LNCaP clone FGC (cell line): ENCODE data around the gene SCAMP2.

Experiments used
- DNase-seq: peaks from one replicate; pipeline ENCODE4 v3.0.0-alpha.2; 2011; ENCODE audit warnings: low read depth
- H3K4me3 ChIP-seq: 2 replicates; pipeline ENCODE4 v1.5.1; 2011; ENCODE audit warnings: mild to moderate bottlenecking, low read depth, low read length, control low read depth
- TF ChIP-seq, protein P1 (sequence below): IDR thresholded peaks from 2 replicates; pipeline ENCODE4 v1.5.1; 2012; ENCODE audit warnings: mild to moderate bottlenecking; ENCODE audit not compliant: control insufficient read depth, insufficient read depth; ENCODE audit errors: extremely low read depth

The SCAMP2 gene

DNA sequence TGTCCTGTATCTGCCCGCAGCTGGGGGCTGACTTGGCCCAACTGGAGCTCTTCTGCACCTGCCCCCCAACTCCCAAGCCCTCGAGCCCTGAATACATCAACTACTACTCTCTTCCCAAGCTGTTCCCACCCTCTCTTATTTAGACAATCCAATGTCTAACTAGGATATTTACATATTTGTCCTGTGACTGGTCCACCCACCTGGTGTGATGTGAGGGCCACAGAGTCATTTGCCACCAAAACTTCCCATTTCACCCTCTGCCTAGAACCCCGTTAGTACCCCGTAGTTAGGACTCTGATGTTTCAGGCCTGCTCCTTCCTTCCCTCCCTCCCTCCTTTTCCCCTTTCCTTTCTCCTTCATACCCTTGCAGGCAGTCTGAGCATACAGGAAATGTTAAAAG lies 40.3 kb downstream of the SCAMP2 start:
- no peak for DNase-seq
- H3K4me3 ChIP-seq, result no peak overlapping the region
- TF ChIP-seq, protein P1, sequence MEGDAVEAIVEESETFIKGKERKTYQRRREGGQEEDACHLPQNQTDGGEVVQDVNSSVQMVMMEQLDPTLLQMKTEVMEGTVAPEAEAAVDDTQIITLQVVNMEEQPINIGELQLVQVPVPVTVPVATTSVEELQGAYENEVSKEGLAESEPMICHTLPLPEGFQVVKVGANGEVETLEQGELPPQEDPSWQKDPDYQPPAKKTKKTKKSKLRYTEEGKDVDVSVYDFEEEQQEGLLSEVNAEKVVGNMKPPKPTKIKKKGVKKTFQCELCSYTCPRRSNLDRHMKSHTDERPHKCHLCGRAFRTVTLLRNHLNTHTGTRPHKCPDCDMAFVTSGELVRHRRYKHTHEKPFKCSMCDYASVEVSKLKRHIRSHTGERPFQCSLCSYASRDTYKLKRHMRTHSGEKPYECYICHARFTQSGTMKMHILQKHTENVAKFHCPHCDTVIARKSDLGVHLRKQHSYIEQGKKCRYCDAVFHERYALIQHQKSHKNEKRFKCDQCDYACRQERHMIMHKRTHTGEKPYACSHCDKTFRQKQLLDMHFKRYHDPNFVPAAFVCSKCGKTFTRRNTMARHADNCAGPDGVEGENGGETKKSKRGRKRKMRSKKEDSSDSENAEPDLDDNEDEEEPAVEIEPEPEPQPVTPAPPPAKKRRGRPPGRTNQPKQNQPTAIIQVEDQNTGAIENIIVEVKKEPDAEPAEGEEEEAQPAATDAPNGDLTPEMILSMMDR, result no peak

DNA sequence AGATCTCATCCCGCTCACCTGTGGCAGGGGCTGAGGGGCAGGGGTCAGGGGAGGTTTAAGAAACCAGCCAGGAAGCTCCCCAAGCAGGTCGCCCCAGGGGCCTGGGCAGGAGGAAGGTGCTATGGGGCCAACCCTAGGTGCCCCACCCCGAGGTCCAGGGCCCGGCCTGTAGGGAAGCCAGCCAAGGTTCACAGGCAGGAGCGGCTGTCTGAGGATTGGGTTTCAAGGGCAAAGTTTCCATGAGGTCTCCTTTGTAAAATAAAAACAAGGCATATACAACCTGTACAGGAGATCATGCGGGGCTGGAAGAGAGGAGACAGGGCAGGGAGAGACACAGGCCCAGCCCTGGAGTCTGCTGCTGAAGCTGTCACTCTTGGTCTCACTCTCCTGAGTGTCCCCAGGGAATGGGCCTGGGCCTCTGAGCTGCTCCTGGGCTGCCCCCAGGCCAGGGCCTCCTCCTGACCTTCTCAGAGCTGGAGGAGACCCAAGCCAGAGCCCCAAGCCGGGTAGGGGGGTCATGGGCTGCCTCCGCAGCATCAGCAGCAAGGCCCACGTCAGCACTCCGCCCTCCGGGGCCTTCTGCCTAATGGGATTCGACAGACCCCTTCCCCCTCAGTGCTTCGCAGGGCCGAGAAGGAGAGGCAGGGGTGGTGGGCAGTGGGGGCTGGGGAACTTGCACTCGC lies 41.2 kb downstream of the SCAMP2 start:
- TF ChIP-seq, protein P1, result no peak
- DNase-seq, result no peak
- no peak overlapping the region for H3K4me3 ChIP-seq

DNA sequence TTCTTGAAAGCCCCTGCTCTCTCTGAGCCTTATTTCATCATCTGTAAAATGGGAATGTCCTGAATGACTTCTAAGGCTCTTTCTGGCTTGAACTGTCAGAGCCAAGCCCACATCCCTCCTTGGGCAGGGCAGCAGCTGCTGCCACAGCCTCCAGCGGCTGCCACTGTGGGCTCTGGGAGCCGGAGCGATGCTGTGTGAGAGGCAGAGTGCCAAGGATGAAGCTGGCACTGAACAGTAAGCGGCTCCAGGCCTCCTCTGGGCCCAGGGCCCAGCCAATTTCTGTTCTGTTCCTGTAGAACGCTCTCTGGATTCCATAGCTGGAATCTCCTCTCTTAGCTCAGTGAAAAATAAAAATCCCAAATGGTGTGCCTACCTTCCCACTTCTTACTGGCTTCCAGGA lies 42.3 kb downstream of the SCAMP2 start:
- DNase-seq, result no peak
- H3K4me3 ChIP-seq, result no peak overlapping the region
- TF ChIP-seq, protein P1, result no peak

DNA sequence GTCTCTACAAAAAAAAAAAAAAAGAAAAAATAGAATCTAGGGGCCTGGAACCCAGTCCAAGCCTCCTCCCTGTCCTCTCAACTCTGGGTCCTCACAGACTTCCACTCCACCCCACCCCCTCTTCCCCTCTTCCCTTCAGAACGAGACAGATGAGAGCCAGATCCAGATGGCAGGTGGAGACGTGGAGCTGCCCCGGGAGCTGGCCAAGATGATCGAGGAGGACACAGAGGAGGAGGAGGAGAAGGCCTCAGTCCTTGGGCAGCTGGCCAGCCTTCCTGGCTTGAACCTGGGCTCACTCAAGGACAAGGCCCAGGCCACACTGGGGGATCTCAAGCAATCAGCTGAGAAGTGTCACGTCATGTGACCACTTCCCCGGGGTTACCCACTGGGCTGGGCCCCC lies 43.2 kb downstream of the SCAMP2 start:
- no peak overlapping the region for H3K4me3 ChIP-seq
- no peak for DNase-seq
- TF ChIP-seq, protein P1, result no peak

DNA sequence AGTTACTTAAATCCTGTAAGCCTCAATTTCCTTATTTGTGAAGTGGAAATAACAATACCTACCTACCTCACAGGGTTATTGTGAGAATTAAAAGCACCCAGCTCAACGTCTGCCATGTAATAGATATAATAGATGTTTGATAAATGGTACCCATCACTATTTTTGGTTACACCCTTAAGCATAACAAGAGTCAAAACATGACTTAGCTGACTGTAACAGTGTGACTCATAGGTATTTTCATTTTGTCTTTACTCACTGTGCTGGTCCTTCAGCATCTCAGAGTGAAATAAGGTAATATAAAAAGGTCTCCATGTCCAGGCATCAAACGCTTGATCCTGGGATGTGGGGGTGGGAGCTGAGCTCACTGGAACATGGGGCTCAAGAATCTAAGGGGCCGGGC lies 43.7 kb downstream of the SCAMP2 start:
- DNase-seq, result no peak

DNA sequence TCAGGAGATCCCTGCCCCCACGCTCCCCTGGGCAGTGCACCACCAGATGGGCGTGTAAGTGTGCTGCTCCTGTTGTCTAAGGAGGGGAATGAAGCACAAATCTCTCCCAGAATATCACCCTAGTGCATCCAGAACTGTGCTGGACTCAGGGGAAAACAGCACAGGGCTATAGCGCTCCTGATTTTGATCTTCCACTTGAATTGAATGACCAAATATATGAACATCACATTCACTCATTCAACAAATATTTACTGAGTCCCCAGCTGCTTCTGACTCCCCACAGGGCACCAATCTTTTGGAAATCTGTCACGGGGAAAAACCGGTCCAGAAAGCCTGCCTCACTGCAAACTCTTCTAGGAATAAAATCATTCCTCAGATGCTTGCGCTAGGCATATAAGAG lies 44.3 kb downstream of the SCAMP2 start:
- TF ChIP-seq, protein P1, result no peak
- no peak overlapping the region for H3K4me3 ChIP-seq
- no peak for DNase-seq

More for the DNA sequence above, 43.7 kb downstream of the SCAMP2 start:
- TF ChIP-seq, protein P1, result no peak
- H3K4me3 ChIP-seq, result no peak overlapping the region

DNA sequence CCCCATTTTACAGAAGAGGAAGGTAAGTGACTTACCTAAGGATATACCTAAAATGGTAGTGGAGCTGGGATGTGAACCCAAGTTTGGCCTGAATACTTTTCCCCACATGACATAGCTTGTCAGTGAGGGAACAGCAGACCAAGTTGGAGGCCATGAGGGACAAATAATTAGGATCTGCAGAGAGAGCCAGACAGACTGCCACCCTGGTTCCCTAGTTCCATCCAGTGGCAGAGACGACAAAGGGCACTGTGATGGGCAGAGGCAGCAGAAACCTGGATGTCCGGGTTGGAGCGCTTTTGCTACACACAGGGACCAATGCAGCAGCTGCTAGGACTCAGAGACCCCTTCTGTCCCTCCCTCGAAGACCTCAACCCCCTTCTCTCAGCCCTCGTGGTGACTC lies 45.6 kb downstream of the SCAMP2 start:
- H3K4me3 ChIP-seq, result no peak overlapping the region
- DNase-seq, result no peak
- TF ChIP-seq, protein P1, result no peak
